PC-3 (cell line): ENCODE data around the gene NUFIP1. TPM values are rescaled to one million over a fixed set of nuclear protein-coding genes. Genes with fewer than 3 reads are reported as not detected.

Source experiments
- ATAC-seq: fragments of 200-7000 bp; cut with Tn5 transposase; 2 replicates; pipeline ENCODE4 v1.9.1; 2020; ENCODE audit warnings: mild to moderate bottlenecking, moderate library complexity
- Bru-seq: library from RNA; stranded (reverse); fragments of 400-500 nt; gene quantifications from one replicate; lab custom pipeline; 2021; lab: Mats Ljungman, UMichigan
- BruChase-seq, 2 experiments: library from RNA; stranded (reverse); fragments of 400-500 nt; gene quantifications; one replicate each; lab custom pipeline; 2021; lab: Mats Ljungman, UMichigan
- BruUV-seq: library from RNA; stranded (reverse); fragments of 400-500 nt; replicated peaks from 2 replicates; lab custom pipeline; 2021; lab: Mats Ljungman, UMichigan
- CTCF ChIA-PET: fragments of 300-600 bp; sonication (Branson Sonifier 250); formaldehyde crosslinking; loops from one replicate; lab custom pipeline; 2022; ENCODE audit warnings: antibody characterized with exemption; lab: Charles Lee
- POLR2A ChIA-PET: fragments of 300-600 bp; sonication (Branson Sonifier 250); formaldehyde crosslinking; loops from one replicate; lab custom pipeline; 2022; ENCODE audit warnings: antibody characterized with exemption; ENCODE audit not compliant: unreplicated experiment; lab: Charles Lee
- DNase-seq: peaks from one replicate; pipeline ENCODE4 v3.0.0-alpha.2; 2015
- H2AFZ ChIP-seq: fragments of 300-600 bp; sonication (generic); 2 replicates; pipeline ENCODE4 v1.6.0; 2016; ENCODE audit warnings: antibody characterized with exemption, low read length
- H3F3A ChIP-seq: fragments of 300-600 bp; sonication (generic); one replicate; pipeline ENCODE4 v1.6.0; 2017; ENCODE audit warnings: antibody characterized with exemption, low read length, control low read depth, mild to moderate bottlenecking; ENCODE audit not compliant: unreplicated experiment
- H3K27ac ChIP-seq: fragments of 300-600 bp; sonication (generic); 2 replicates; pipeline ENCODE4 v1.5.1; 2016; ENCODE audit warnings: mild to moderate bottlenecking, low read length
- H3K27me3 ChIP-seq: fragments of 300-600 bp; sonication (generic); 2 replicates; pipeline ENCODE4 v1.6.1; 2016; ENCODE audit warnings: low read length, mixed read lengths
- H3K36me3 ChIP-seq: fragments of 300-600 bp; sonication (generic); 2 replicates; pipeline ENCODE4 v1.6.1; 2016; ENCODE audit warnings: low read depth, mixed run types, low read length, mixed read lengths
- H3K4me1 ChIP-seq: fragments of 300-600 bp; sonication (generic); 2 replicates; pipeline ENCODE4 v1.5.1; 2016; ENCODE audit warnings: low read length; ENCODE audit not compliant: insufficient read depth
- H3K4me2 ChIP-seq: fragments of 300-600 bp; sonication (generic); 2 replicates; pipeline ENCODE4 v1.6.0; 2016; ENCODE audit warnings: low read length
- H3K4me3 ChIP-seq: fragments of 300-600 bp; sonication (generic); 2 replicates; pipeline ENCODE4 v1.5.1; 2016; ENCODE audit warnings: mild to moderate bottlenecking, low read length, mixed read lengths
- H3K79me2 ChIP-seq: fragments of 300-600 bp; sonication (generic); 2 replicates; pipeline ENCODE4 v1.6.1; 2017; ENCODE audit warnings: low read length, mixed read lengths
- H3K9ac ChIP-seq: fragments of 300-600 bp; sonication (generic); 2 replicates; pipeline ENCODE4 v1.6.0; 2016; ENCODE audit warnings: mild to moderate bottlenecking, low read length
- H3K9me2 ChIP-seq: fragments of 300-600 bp; sonication (generic); replicated peaks from 2 replicates; pipeline ENCODE4 v1.6.1; 2016; ENCODE audit warnings: mixed run types, low read length, mixed read lengths
- H3K9me3 ChIP-seq: fragments of 300-600 bp; sonication (generic); 2 replicates; pipeline ENCODE4 v1.6.1; 2016; ENCODE audit warnings: low read length, mixed read lengths
- H4K20me1 ChIP-seq: fragments of 300-600 bp; sonication (generic); 2 replicates; pipeline ENCODE4 v1.6.1; 2016; ENCODE audit warnings: low read length, mixed read lengths
- EZH2 ChIP-seq: fragments of 300-600 bp; sonication (generic); IDR thresholded peaks from one replicate; pipeline ENCODE4 v1.6.1; 2017; ENCODE audit warnings: antibody characterized with exemption, mild to moderate bottlenecking, low read length; ENCODE audit not compliant: unreplicated experiment
- EZH2phosphoT487 ChIP-seq: fragments of 300-600 bp; sonication (generic); IDR thresholded peaks from 2 replicates; pipeline ENCODE4 v1.6.1; 2018; ENCODE audit warnings: mild to moderate bottlenecking, antibody characterized with exemption, low read length, borderline replicate concordance
- intact Hi-C: fragments of 100-400 bp; cut with micrococcal nuclease; formaldehyde crosslinking; loops from 2 replicates; pipeline ENCODE4 v1.9.0; 2023
- long read RNA-seq: library from polyadenylated mRNA; unstranded; transcript quantifications from one replicate; pipeline ENCODE4 v2.0.0, GENCODE V29; 2021; ENCODE audit not compliant: unreplicated experiment
- total RNA-seq: library from RNA; depleted of rRNA; stranded (reverse); fragments of >200 nt; gene quantifications from 2 replicates; pipeline ENCODE4 v1.2.3, GENCODE V29; 2014; rRNA removed
- TF ChIP-seq, protein P1 (sequence below): fragments of 300-600 bp; sonication (generic); conservative IDR thresholded peaks from 2 replicates; pipeline ENCODE4 v1.5.1; 2017; ENCODE audit warnings: antibody characterized with exemption, low read depth, mild to moderate bottlenecking, low read length

The NUFIP1 gene
- total RNA-seq = 2.5 and 4.0 TPM in 2 replicates
- Bru-seq, nascent RNA = percentile 71 among the genes with signal in this experiment
- BruChase-seq, experiment 1, labeled RNA remaining after a 6-hour chase = percentile 62 among the genes with signal in this experiment
- BruChase-seq, experiment 2, labeled RNA remaining after a 2-hour chase = percentile 67 among the genes with signal in this experiment
- long read RNA-seq, transcript NUFIP1-201 (10 exons, 3,492 nt) = major isoform, 6 of 11 reads
- long read RNA-seq, partial matches to known transcripts = 2 of 11 reads
- long read RNA-seq, other reads (novel, unspliced or antisense) = 3 of 11 reads

DNA sequence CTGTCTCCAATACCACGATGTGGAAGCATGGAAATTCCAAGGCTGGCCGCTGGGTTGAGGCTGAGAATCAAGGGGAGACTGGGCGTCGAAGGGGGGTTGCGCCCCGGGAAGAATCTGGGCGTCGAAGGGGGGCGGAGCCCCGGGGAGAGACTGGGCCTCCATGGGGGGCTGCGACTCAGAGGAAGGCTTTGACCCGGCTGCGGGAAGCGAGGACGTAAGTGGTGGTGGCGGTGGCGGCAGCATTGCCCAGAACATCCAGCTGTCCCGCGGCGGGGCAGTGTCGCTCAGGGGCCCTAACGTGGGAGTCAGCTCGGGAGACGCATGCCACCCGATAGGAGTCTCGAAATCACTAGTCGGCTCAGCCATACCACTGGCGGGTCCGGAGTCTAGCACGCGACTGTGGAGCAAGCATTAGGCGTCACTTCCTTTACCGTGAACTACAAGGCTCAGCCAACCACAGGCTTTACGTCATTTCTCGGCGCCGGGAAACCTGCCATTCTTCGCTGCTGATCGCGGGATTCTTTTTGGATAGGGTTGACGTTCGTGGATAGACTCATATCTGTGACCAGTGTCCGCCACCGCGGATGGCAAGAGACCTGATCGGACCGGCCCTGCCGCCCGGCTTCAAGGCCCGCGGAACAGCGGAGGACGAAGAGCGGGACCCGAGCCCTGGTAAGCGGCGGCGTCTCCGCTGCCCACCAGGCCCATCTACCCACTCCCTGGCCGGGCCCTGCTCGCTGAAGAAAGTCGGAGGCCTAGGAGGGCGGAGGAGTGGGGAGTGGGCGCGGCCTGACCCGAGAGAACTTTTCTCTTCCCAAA is at the start of gene NUFIP1, which contains the start of gene GPALPP1:
Gene NUFIP1, minus strand, starts transcription at position 401 of the 819 bp plus-strand sequence. Its CDS starts 35 bp downstream, at position 366.
Gene GPALPP1, plus strand, starts transcription at position 468 of the 819 bp plus-strand sequence. Its CDS starts 117 bp downstream, at position 585.
- Histone ChIP-seq H3K27ac (peak within 1 kb of the TSS; percentile 53), H3K27me3 (no peaks in the 10 kb centered on the region), H3K4me3 (peak within 1 kb of the TSS; percentile 100), H3K4me1 (peaks cover 12% of the 10 kb centered on the region), H4K20me1 (peaks cover 14% of the 10 kb centered on the region; the same call in 1 of the 2 replicates), H3K9me2 (no peaks in the 10 kb centered on the region), H3F3A (no peaks in the 10 kb centered on the region), H3K9ac (peak within 1 kb of the TSS; percentile 96), H3K36me3 (peaks cover 3% of the 10 kb centered on the region; the same call in 1 of the 2 replicates), H2AFZ (peak within 1 kb of the TSS; percentile 94), H3K4me2 (peak within 1 kb of the TSS; percentile 99), H3K9me3 (no peaks in the 10 kb centered on the region), H3K79me2 (peaks cover 89% of the 10 kb centered on the region)
- no peak for TF ChIP-seq EZH2
- TF ChIP-seq, protein P1, sequence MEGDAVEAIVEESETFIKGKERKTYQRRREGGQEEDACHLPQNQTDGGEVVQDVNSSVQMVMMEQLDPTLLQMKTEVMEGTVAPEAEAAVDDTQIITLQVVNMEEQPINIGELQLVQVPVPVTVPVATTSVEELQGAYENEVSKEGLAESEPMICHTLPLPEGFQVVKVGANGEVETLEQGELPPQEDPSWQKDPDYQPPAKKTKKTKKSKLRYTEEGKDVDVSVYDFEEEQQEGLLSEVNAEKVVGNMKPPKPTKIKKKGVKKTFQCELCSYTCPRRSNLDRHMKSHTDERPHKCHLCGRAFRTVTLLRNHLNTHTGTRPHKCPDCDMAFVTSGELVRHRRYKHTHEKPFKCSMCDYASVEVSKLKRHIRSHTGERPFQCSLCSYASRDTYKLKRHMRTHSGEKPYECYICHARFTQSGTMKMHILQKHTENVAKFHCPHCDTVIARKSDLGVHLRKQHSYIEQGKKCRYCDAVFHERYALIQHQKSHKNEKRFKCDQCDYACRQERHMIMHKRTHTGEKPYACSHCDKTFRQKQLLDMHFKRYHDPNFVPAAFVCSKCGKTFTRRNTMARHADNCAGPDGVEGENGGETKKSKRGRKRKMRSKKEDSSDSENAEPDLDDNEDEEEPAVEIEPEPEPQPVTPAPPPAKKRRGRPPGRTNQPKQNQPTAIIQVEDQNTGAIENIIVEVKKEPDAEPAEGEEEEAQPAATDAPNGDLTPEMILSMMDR = no peak
- TF ChIP-seq EZH2phosphoT487 = no peak
- ATAC-seq = peak; percentile 89
- TSS peak; percentile 56 for BruUV-seq
- peak; percentile 91 for DNase-seq
- ChIA-PET CTCF (no interaction called here), POLR2A (no interaction called here)
- intact Hi-C loops = no loop called here

DNA sequence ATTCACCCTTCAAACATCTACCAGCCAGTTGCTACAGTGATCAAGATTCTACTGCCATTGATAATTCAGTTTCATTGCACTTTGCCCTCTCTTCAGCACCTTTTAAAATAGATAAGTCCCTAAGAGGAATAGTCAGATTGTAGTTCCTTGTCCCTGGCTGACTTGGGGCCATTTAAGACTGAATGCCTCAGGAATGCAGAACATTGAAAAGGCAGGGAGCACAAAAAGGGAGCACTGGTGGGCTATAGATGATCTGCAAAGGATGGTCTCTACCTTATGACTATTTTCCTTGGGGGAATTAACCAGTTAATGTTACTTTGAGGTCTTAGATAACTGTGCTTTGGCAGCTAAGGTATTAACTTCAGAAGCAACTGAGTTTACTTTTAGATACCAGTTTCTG is 46.9 kb upstream of the NUFIP1 start:
- no peaks in the 10 kb centered on the region for H3K27me3 ChIP-seq
- no peak overlapping the region for H3K9ac ChIP-seq
- DNase-seq (no peak), ATAC-seq (no peak)
- no peaks in the 10 kb centered on the region for H3K4me1 ChIP-seq
- no peak overlapping the region for H3K27ac ChIP-seq
- no TSS peak for BruUV-seq
- H3K36me3 ChIP-seq = no peaks in the 10 kb centered on the region
- intact Hi-C loops = no loop called here
- H2AFZ ChIP-seq = no peak overlapping the region
- H3K9me3 ChIP-seq = no peaks in the 10 kb centered on the region
- TF ChIP-seq EZH2 = no peak
- TF ChIP-seq, protein P1 = no peak
- no peak for TF ChIP-seq EZH2phosphoT487
- H3F3A ChIP-seq = no peaks in the 10 kb centered on the region
- no peaks in the 10 kb centered on the region for H3K79me2 ChIP-seq
- no peak overlapping the region for H3K4me2 ChIP-seq
- ChIA-PET CTCF (interaction anchor here (0.6 kb wide), 1 partner anchor 793 kb away, joined by 4 read pairs; no protein-coding TSS in a partner anchor), POLR2A (no interaction called here)
- H3K4me3 ChIP-seq = no peak overlapping the region
- H3K9me2 ChIP-seq = no peaks in the 10 kb centered on the region
- no peaks in the 10 kb centered on the region for H4K20me1 ChIP-seq
